Measurements from ENCODE around the gene MELK.

Gene MELK

GRCh38 chr9:36676091-36676490 lies 103.4 kb downstream of the MELK start:
- DNase-seq, result no peak

- DNase-seq, result no peak
These were observed 104.2 kb downstream of the MELK start for GRCh38 chr9:36676778-36677485.

- no peak for DNase-seq
These were observed 104.9 kb downstream of the MELK start for GRCh38 chr9:36677611-36678010.

DNA sequence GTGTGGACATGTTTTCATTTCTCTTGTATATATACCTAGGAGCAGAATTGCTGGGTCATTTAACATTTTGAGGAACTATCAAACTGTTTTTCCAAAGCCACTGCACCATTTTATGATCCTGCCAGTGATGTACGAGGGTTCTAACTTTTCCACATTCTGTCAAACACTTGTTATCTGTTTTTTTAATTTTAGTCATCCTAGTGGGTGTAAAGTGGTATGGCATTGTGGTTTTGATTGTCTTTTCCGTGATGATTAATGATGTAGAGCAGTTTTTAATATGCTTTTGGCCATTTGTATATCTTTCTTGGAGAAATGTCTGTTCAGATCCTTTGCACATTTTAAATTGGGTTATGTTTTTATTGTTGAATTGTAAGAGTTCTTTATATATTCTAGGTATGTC lies 107.0 kb downstream of the MELK start:
- DNase-seq, result no peak

GRCh38 chr9:36686471-36686870 lies 113.8 kb downstream of the MELK start:
- DNase-seq, result no peak

DNA sequence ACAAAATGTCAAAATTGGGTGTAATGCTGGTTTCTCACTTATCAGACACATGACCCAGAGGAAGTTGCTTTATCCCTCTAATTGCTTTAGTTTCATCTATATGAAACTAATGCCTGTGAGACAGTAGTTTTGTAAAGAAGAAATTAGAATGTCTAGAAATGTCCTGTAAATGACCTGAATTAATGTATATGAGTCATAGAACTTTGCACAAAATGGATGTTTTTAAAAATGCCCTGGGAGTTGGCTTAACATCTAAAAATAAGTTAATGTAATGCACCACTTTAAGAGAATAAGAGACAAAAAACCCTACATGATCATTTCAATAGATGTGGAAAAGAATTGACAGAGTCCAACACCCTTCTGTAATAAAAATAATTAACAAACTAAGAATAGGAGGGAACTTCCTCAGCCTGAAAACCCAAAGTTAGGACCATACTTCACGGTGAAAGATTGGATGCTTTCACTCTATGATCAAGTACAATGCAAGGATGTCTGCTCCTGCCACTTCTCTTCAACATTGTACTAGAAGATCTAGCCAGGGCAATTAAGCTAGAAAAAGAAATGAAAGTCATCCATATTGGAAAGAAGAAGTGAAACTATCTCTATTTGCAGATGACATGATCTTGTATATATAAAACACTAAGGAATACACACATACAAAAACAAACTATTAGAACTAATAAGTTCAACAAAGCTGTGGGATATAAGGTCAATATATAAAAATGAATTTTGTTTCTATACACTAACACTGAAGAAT lies 117.9 kb downstream of the MELK start:
- no peak for DNase-seq

GRCh38 chr9:36691671-36692070 lies 119.0 kb downstream of the MELK start:
- peak; percentile 1 for DNase-seq

GRCh38 chr9:36698984-36699383 lies 126.3 kb downstream of the MELK start:
- no peak for DNase-seq

- no peak for DNase-seq
These were observed 131.5 kb downstream of the MELK start for GRCh38 chr9:36704148-36704547.

GRCh38 chr9:36713515-36714490 lies 141.1 kb downstream of the MELK start:
- DNase-seq, result no peak

DNA sequence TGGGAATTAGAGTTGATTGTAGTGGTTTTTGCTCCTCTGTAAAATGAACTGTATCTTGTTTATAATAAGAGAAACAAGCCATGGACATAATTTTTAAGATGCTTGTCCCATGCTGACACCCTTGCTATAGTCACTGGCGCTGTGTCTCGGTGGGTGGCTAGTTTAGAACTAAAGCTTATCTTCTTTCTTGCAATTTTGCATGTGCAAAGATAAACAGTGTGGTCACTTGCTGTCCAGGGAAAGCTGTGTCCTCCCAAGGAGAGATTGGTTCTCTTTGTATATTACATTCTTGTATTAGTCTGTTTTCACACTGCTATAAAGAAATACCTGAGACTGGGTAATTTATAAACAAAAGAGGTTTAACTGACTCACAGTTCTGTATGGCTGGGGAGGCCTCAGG lies 143.8 kb downstream of the MELK start:
- no peak for DNase-seq

- DNase-seq, result no peak
These were observed 144.6 kb downstream of the MELK start for GRCh38 chr9:36717276-36717675.

DNA sequence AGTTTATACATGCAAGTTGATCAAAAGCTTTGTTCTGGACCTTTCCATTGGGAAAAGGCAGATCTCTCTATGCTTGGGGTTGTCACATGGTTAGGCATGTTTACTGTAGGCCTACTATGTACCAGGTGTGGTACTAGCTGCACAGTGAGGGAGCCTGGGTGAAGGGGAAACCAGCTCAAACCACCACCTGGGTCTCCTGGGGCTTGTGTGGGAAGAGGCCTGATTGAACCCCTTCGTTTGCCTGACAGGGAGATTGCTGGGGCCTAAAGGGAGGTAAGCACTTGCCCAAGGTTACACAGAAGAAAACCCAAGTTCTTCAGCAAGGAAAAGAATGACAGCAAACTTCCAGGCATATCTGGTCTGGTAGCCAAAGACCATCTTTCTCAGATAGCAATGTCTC lies 145.9 kb downstream of the MELK start:
- DNase-seq, result no peak

DNA sequence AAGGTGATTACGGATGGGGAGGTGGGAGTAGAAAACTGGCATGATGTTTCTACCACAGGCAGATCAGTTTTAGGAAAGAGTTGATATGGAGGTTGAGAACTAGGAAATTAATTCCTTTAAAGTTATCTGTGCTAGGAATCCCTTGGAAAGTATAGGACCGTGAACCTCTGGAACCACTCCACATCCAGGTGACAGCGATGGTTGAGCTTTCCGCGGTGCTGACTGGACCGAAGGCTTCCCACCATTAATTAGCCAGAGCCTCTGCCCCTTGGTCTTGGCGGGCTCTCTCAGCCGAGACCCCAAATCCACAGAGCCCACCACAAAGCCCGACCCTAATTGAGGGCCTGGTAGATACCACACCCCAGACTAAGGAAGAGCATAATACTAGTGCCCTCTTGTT lies 147.3 kb downstream of the MELK start:
- DNase-seq, result no peak

DNA sequence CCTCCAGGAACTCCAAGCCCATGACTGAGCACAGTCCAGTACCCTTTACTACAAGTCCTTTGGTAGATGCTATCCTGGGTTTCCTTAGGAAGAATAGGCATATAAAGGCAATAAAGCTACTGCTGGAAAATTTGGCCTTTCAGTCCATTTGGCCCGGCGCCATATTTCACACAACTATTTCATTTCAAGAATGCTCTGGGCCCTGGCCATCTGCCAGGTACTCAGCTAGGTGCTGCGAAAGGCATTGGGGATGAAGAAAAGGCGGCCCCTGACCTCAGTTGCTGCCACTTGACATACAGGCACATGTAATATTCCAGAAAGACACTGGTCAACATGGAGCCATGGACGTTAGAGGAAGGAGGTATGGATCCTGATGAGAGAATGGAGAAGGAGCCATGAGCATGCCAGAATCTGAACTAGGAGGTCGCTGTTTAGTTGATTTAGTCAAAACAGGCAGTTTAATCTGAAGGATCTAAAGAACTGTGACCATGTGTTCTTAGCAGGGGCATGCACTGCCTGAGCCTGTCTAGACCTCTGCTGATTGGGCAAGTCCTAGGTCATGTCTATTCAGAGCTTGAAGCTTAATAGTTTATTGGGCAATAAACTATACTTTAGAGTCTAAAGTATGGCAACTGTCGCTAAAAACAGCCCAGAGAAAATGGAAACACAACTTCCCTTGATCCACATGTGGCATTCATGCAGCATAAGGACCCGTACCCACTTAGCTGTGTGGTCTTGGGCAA lies 149.3 kb downstream of the MELK start:
- no peak for DNase-seq

DNA sequence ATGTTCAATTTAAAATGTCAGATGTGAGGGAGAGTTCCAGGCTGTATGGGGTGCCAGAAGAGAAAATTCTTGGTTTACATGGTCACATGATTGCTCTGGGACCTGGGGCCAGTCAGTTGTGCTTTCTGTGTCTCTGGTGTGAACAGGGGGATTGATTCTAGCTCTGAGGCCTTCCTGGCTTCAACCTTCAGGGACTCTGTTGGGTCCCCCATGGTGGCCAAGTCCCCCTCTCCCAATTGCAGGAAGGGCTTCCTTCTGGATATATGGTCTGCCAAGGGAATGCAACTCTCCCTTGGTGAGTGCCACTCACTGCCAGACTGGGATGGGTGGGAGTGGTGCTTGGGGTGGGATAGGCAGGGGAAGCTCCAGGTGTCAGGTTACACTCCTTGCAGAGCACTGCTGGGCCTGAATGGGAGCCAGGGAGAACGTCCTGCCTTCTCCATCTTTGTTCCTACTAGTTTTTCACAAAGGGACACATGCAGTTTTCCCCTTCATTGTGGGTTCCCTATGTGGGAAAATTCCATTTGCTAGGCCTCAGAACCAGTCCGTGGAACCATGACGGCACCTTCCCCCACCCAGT lies 153.2 kb downstream of the MELK start:
- DNase-seq, result no peak
